Caco-2 (cell line): ENCODE results near the gene TLNRD1. TPM values are rescaled to one million over a fixed set of nuclear protein-coding genes. Genes with fewer than 3 reads are reported as not detected.
A peak's percentile ranks its signal among the peaks of the same experiment; 100 is the strongest.

Experiments
- BruUV-seq: library from RNA; stranded (reverse); fragments of 400-500 nt; replicated peaks from 2 replicates; lab custom pipeline; 2021; lab: Mats Ljungman, UMichigan
- CTCF ChIA-PET: fragments of 300-600 bp; sonication (Branson Sonifier 250); formaldehyde crosslinking; loops from one replicate; lab custom pipeline; 2022; ENCODE audit warnings: antibody characterized with exemption; lab: Charles Lee
- POLR2A ChIA-PET: fragments of 300-600 bp; sonication (Branson Sonifier 250); formaldehyde crosslinking; loops from one replicate; lab custom pipeline; 2022; ENCODE audit warnings: antibody characterized with exemption; lab: Charles Lee
- DNase-seq, 2 experiments: peaks; one replicate each; pipeline versions ENCODE4 v3.0.0 to v3.0.0-alpha.2; 2020 to 2022
- H3K27me3 ChIP-seq: replicated peaks from 2 replicates; pipeline ENCODE4 v1.6.0; 2011; ENCODE audit warnings: low read length; ENCODE audit not compliant: control insufficient read depth, insufficient read depth
- H3K36me3 ChIP-seq: 2 replicates; pipeline ENCODE4 v1.5.1; 2011; ENCODE audit warnings: low read length; ENCODE audit not compliant: control insufficient read depth, insufficient read depth
- H3K4me1 ChIP-seq: fragments of 250-450 bp; sonication (Bioruptor Pico); 2 replicates; pipeline ENCODE4 v1.5.1; 2020; ENCODE audit warnings: mild to moderate bottlenecking
- H3K4me3 ChIP-seq: 2 replicates; pipeline ENCODE4 v1.5.1; 2011; ENCODE audit warnings: low read depth, mild to moderate bottlenecking, control low read depth, low read length
- H3K9me3 ChIP-seq: fragments of 250-450 bp; sonication (Bioruptor Pico); 2 replicates; pipeline ENCODE4 v1.5.1; 2020; ENCODE audit warnings: mild to moderate bottlenecking, moderate library complexity
- H3K27ac Mint-ChIP-seq: one replicate; pipeline ENCODE4 v1.8.0; 2022; ENCODE audit warnings: mixed read lengths; ENCODE audit not compliant: unreplicated experiment
- H3K27me3 Mint-ChIP-seq: one replicate; pipeline ENCODE4 v1.8.0; 2022; ENCODE audit warnings: mixed read lengths; ENCODE audit not compliant: insufficient read depth, unreplicated experiment
- H3K36me3 Mint-ChIP-seq: one replicate; pipeline ENCODE4 v1.8.0; 2022; ENCODE audit warnings: mild to moderate bottlenecking, mixed read lengths; ENCODE audit not compliant: insufficient read depth, unreplicated experiment
- H3K4me1 Mint-ChIP-seq: one replicate; pipeline ENCODE4 v1.8.0; 2022; ENCODE audit warnings: low read depth, mixed read lengths; ENCODE audit not compliant: unreplicated experiment
- H3K4me3 Mint-ChIP-seq: one replicate; pipeline ENCODE4 v1.8.0; 2022; ENCODE audit warnings: mild to moderate bottlenecking, moderate library complexity, mixed read lengths; ENCODE audit not compliant: unreplicated experiment
- H3K9me3 Mint-ChIP-seq: one replicate; pipeline ENCODE4 v1.8.0; 2022; ENCODE audit warnings: mixed read lengths; ENCODE audit not compliant: unreplicated experiment
- intact Hi-C: fragments of 100-400 bp; cut with micrococcal nuclease; formaldehyde crosslinking; loops from one replicate; pipeline ENCODE4 v1.10.0; 2022; ENCODE audit not compliant: unreplicated experiment
- total RNA-seq: library from RNA; stranded (reverse); gene quantifications from 2 replicates; pipeline ENCODE4 v1.2.3, GENCODE V29; 2022
- TF ChIP-seq, protein P1 (sequence below), 2 experiments: fragments of 200-600 bp in 1 of 2; IDR thresholded peaks; 1 replicate in 1 of 2; 2 replicates in 1 of 2; pipeline versions ENCODE4 v1.5.1 to v1.8.0; 2011 to 2022; ENCODE audit warnings: antibody characterized with exemption in 1 of 2, control low read depth in 1 of 2, inconsistent platforms in 1 of 2, low read depth in 1 of 2, low read length in 1 of 2, mild to moderate bottlenecking in 1 of 2, moderate library complexity in 1 of 2; ENCODE audit not compliant: insufficient read depth in 1 of 2, severe bottlenecking in 1 of 2, unreplicated experiment in 1 of 2

The TLNRD1 gene
- total RNA-seq, 1 experiment from 2014 or later: 13.7 TPM

DNA sequence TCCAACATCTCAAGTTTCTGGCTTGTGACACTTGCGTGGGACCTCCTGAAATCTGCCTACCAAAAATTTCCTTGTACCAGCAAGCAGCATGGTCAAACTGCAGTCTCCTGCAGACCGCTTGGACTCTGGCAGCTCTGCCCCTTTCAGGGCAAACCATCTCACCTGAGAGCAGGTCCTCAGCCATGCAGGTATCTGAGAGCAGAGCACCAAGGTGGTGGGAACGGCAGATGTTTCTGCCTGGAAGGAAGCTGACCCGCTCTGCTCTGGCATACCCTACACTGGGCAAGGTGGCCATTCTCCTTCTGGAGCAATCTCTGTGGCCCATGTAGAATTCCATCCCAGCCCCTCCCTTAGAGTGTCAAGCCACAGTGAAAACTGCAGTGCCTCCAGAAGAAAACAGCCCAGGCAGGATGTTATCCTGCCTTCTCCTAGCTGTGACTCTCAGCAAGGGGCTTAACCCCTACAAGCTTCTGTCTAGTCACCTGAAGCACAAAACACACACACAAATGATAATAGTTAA, 32.7 kb upstream of the TLNRD1 start:
- no peak overlapping the region for H3K4me3 ChIP-seq
- POLR2A ChIA-PET: interaction anchor here (0.7 kb wide), 1 partner anchor 32 kb away, joined by 5 read pairs; the partner anchor contains the start of gene TLNRD1
- Mint-ChIP-seq H3K36me3 (peaks cover 7% of the 10 kb centered on the region), H3K9me3 (no peaks in the 10 kb centered on the region), H3K4me1 (peaks cover 14% of the 10 kb centered on the region), H3K27ac (no peak overlapping the region), H3K4me3 (no peak overlapping the region), H3K27me3 (no peaks in the 10 kb centered on the region)
- no TSS peak for BruUV-seq
- no peaks in the 10 kb centered on the region for H3K9me3 ChIP-seq
- no peak for DNase-seq
- no peaks in the 10 kb centered on the region for H3K27me3 ChIP-seq
- H3K4me1 ChIP-seq: peaks cover 21% of the 10 kb centered on the region
- CTCF ChIA-PET: interaction anchor here (0.9 to 1.9 kb wide), 5 partner anchors 11 to 1140 kb away, joined by 3 to 9 read pairs (median 4); partner anchors contain the start of gene CEMIP
- intact Hi-C loops: loop anchor here (1.0 kb wide), 1 partner anchor 513 kb away; no protein-coding TSS in a partner anchor
- H3K36me3 ChIP-seq: peaks cover 1% of the 10 kb centered on the region; the same call in 1 of the 2 replicates
- TF ChIP-seq, protein P1, sequence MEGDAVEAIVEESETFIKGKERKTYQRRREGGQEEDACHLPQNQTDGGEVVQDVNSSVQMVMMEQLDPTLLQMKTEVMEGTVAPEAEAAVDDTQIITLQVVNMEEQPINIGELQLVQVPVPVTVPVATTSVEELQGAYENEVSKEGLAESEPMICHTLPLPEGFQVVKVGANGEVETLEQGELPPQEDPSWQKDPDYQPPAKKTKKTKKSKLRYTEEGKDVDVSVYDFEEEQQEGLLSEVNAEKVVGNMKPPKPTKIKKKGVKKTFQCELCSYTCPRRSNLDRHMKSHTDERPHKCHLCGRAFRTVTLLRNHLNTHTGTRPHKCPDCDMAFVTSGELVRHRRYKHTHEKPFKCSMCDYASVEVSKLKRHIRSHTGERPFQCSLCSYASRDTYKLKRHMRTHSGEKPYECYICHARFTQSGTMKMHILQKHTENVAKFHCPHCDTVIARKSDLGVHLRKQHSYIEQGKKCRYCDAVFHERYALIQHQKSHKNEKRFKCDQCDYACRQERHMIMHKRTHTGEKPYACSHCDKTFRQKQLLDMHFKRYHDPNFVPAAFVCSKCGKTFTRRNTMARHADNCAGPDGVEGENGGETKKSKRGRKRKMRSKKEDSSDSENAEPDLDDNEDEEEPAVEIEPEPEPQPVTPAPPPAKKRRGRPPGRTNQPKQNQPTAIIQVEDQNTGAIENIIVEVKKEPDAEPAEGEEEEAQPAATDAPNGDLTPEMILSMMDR (IDR thresholded peaks at IDR 0.05; ENCODE audit: insufficient read depth in 1 of 2, low read depth in 1 of 2, low read length in 1 of 2, severe bottlenecking in 1 of 2, unreplicated experiment in 1 of 2): no peak

DNA sequence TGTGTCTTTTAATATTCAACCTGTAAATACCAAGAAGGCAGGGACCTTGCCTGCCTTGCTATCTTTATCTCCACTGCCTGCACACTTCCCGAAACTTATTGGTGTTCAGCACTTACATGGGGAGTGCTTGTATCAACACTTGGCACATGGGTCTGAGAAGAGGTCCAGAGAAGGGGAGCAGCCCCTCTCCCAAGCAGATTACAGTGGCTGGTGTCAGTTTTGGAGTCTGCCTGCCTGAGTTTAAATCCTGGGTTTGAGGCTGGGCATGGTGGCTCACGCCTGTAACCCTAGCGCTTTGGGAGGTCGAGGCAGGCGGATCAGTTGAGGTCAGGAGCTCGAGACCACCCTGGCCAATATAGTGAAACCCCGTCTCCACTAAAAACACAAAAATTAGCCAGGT, 31.4 kb upstream of the TLNRD1 start:
- POLR2A ChIA-PET: no interaction called here
- Histone ChIP-seq H3K36me3 (peaks cover 1% of the 10 kb centered on the region; the same call in 1 of the 2 replicates), H3K27me3 (no peaks in the 10 kb centered on the region), H3K4me1 (peaks cover 21% of the 10 kb centered on the region), H3K9me3 (no peaks in the 10 kb centered on the region), H3K4me3 (no peak overlapping the region)
- DNase-seq: no peak
- Mint-ChIP-seq H3K9me3 (no peaks in the 10 kb centered on the region), H3K27ac (no peak overlapping the region), H3K36me3 (peaks cover 12% of the 10 kb centered on the region), H3K4me3 (no peak overlapping the region), H3K27me3 (no peaks in the 10 kb centered on the region), H3K4me1 (peaks cover 14% of the 10 kb centered on the region)
- TF ChIP-seq, protein P1 (IDR thresholded peaks at IDR 0.05; ENCODE audit: insufficient read depth in 1 of 2, low read depth in 1 of 2, low read length in 1 of 2, severe bottlenecking in 1 of 2, unreplicated experiment in 1 of 2): no peak
- CTCF ChIA-PET: interaction anchor here (1.0 to 1.5 kb wide), 7 partner anchors 10 to 513 kb away, joined by 4 to 7 read pairs (median 4); partner anchors contain the start of gene CEMIP
- intact Hi-C loops: no loop called here
- BruUV-seq: no TSS peak

DNA sequence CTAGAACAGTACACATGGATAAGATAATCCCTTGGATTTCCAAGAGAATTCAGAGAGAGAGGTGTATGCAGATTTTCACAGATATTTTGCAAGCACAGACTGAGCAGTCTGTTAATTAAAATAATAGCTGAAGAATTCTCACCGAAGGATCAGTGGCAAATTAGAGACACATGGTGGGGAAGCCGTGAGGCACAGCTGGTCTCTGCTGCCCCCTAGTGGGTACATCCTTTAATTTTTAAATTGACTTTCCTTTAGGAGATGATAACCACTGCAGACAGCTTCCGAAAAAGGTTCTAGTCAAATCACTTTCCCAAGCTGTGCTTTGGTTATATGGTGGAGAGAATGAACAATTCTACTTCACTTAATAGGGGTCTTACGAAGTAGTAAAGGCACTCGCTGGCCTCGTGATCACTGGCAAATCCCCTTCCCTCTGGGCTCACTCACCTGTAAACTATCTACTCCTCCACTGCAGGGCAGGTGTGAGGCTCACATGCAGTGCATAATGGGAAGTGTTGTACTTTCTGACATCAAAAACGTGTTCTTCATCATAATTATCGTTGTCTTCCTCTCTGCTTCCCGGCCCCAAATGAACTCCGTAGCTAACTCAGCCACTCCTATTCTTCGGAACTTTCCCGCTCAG, 30.6 kb upstream of the TLNRD1 start:
- no peak overlapping the region for H3K4me3 ChIP-seq
- H3K4me1 ChIP-seq: peaks cover 21% of the 10 kb centered on the region
- peaks cover 1% of the 10 kb centered on the region; the same call in 1 of the 2 replicates for H3K36me3 ChIP-seq
- Mint-ChIP-seq H3K27me3 (no peaks in the 10 kb centered on the region), H3K9me3 (no peaks in the 10 kb centered on the region), H3K36me3 (peaks cover 7% of the 10 kb centered on the region), H3K4me3 (no peak overlapping the region), H3K27ac (no peak overlapping the region), H3K4me1 (peaks cover 14% of the 10 kb centered on the region)
- DNase-seq: peak in 1 of 2 experiments; percentile 77
- H3K9me3 ChIP-seq: no peaks in the 10 kb centered on the region
- ChIA-PET POLR2A (no interaction called here), CTCF (interaction anchor here (0.5 to 1.5 kb wide), 10 partner anchors 10 to 514 kb away, joined by 3 to 7 read pairs (median 4); partner anchors contain the start of gene CEMIP)
- no peaks in the 10 kb centered on the region for H3K27me3 ChIP-seq
- intact Hi-C loops: loop anchor here (1.0 to 10.0 kb wide), 4 partner anchors 191 to 514 kb away; partner anchors contain the start of gene CEMIP
- no TSS peak for BruUV-seq
- TF ChIP-seq, protein P1 (IDR thresholded peaks at IDR 0.05; ENCODE audit: insufficient read depth in 1 of 2, low read depth in 1 of 2, low read length in 1 of 2, severe bottlenecking in 1 of 2, unreplicated experiment in 1 of 2): peak; percentile 59 to 85
